GM12878 (cell line): ENCODE data around the gene CCDC88C. TPM values are rescaled to one million over a fixed set of nuclear protein-coding genes. Genes with fewer than 3 reads are reported as not detected.

Experiments used
- ASH2L ChIP-seq: fragments of 300-600, 200-600 bp; sonication (generic); IDR thresholded peaks from 2 replicates; pipeline ENCODE4 v1.6.1; 2017; ENCODE audit warnings: low read depth, mild to moderate bottlenecking, borderline replicate concordance
- ATF3 ChIP-seq: IDR thresholded peaks from 2 replicates; pipeline ENCODE4 v1.6.1; 2011; ENCODE audit warnings: low read depth, mild to moderate bottlenecking, low read length, moderate library complexity, borderline replicate concordance; ENCODE audit errors: extremely low read depth
- BCL11A ChIP-seq: IDR thresholded peaks from 2 replicates; pipeline ENCODE4 v1.6.1; 2011; ENCODE audit warnings: low read depth, low read length
- BCL3 ChIP-seq: IDR thresholded peaks from 2 replicates; pipeline ENCODE4 v1.6.1; 2011; ENCODE audit warnings: borderline replicate concordance, low read depth, mild to moderate bottlenecking, moderate library complexity, low read length; ENCODE audit not compliant: insufficient read depth, poor library complexity, severe bottlenecking
- BMI1 ChIP-seq: fragments of 450-650 bp; IDR thresholded peaks from 2 replicates; pipeline ENCODE4 v1.6.1; 2016; ENCODE audit warnings: mild to moderate bottlenecking, moderate library complexity, borderline replicate concordance
- CBX3 ChIP-seq: fragments of 200-600 bp; sonication (generic); IDR thresholded peaks from 2 replicates; pipeline ENCODE4 v1.6.1; 2016; ENCODE audit warnings: low read depth, borderline replicate concordance
- CHD1 ChIP-seq: IDR thresholded peaks from 2 replicates; pipeline ENCODE4 v1.6.1; 2012; ENCODE audit warnings: low read depth, low read length, improper control_type of control experiment
- CREM ChIP-seq: IDR thresholded peaks from 2 replicates; pipeline ENCODE4 v1.6.1; 2014; ENCODE audit warnings: antibody characterized with exemption, low read depth
- ELK1 ChIP-seq: IDR thresholded peaks from 2 replicates; pipeline ENCODE4 v1.6.1; 2012; ENCODE audit warnings: low read depth, low read length, improper control_type of control experiment
- FOXM1 ChIP-seq: IDR thresholded peaks from 2 replicates; pipeline ENCODE4 v1.6.1; 2012; ENCODE audit warnings: low read depth, mild to moderate bottlenecking, inconsistent platforms, low read length, moderate library complexity
- MTA3 ChIP-seq: IDR thresholded peaks from 2 replicates; pipeline ENCODE4 v1.6.1; 2012; ENCODE audit warnings: low read length, inconsistent platforms, borderline replicate concordance
- NKRF ChIP-seq: fragments of 450-650 bp; conservative IDR thresholded peaks from 2 replicates; pipeline ENCODE4 v1.6.1; 2017; ENCODE audit warnings: mild to moderate bottlenecking, moderate library complexity
- PBX3 ChIP-seq: IDR thresholded peaks from 2 replicates; pipeline ENCODE4 v1.6.1; 2011; ENCODE audit warnings: mild to moderate bottlenecking, low read depth, low read length, moderate library complexity; ENCODE audit not compliant: insufficient replicate concordance
- RB1 ChIP-seq: fragments of 450-650 bp; formaldehyde crosslinking; IDR thresholded peaks from 2 replicates; pipeline ENCODE4 v1.6.1; 2017; ENCODE audit warnings: mild to moderate bottlenecking, borderline replicate concordance
- RELB ChIP-seq: fragments of 450-650 bp; IDR thresholded peaks from 2 replicates; pipeline ENCODE4 v1.6.1; 2017; ENCODE audit warnings: low read depth, mild to moderate bottlenecking, moderate library complexity
- REST ChIP-seq: IDR thresholded peaks from 2 replicates; pipeline ENCODE4 v1.6.1; 2012; ENCODE audit warnings: mild to moderate bottlenecking, low read depth, low read length
- RFX5 ChIP-seq: IDR thresholded peaks from 2 replicates; pipeline ENCODE4 v1.6.1; 2011; ENCODE audit warnings: low read depth, low read length, improper control_type of control experiment
- SUPT20H ChIP-seq: IDR thresholded peaks from 2 replicates; pipeline ENCODE4 v1.6.1; 2011; ENCODE audit warnings: low read depth, mild to moderate bottlenecking, low read length, moderate library complexity, borderline replicate concordance; ENCODE audit not compliant: control insufficient read depth
- ZNF622 ChIP-seq: fragments of 450-650 bp; IDR thresholded peaks from 2 replicates; pipeline ENCODE4 v1.6.1; 2017; ENCODE audit warnings: mild to moderate bottlenecking, inconsistent platforms
- polyA plus RNA-seq, 11 experiments: library from polyadenylated mRNA; depleted of rRNA in 4 of 11; unstranded in 6 of 11; stranded (reverse) in 5 of 11; fragments of >200 nt; fragmentation: Nextera tagmentation in 4 of 11; fragmentation: Illumina TruSeq in 1 of 11; extraction: Ambion mirVana in 4 of 11; extraction: Trizol in 1 of 11; gene quantifications; 1 replicate in 1 of 11; 2 replicates in 10 of 11; pipeline versions ENCODE4 v1.2.1 to v1.2.3, GENCODE V29; 2011 to 2016; ENCODE audit warnings: inconsistent platforms in 2 of 11, missing spikeins in 2 of 11, low read depth in 1 of 11
- total RNA-seq, 4 experiments: library from RNA; depleted of rRNA in 3 of 4; stranded (reverse); fragments of >200 nt in 3 of 4; fragmentation: Illumina TruSeq in 1 of 4; extraction: Trizol in 1 of 4; gene quantifications; 2 replicates each; pipeline versions ENCODE4 v1.2.1 to v1.2.3, GENCODE V29; 2013 to 2021

Gene CCDC88C
- total and polyA plus RNA-seq, 10 of the 15 experiments (the other 5 are each of a cell fraction or from before 2014, with no cell fraction given): 4.0 to 79.6 (median 36.6) TPM

GRCh38 chr14:91417983-91418386 lies 365 bp upstream of the CCDC88C start (continued):
- TF ChIP-seq REST (0 out of 2 replicates have a peak, but pooled peaks have one; percentile 20), ATF3 (0 out of 2 replicates have a peak, but pooled peaks have one; percentile 29), CREM (no peak), RELB (no peak), CHD1 (no peak), ZNF622 (no peak), FOXM1 (no peak), BCL11A (no peak), NKRF (peak; percentile 93), ASH2L (no peak), PBX3 (no peak), SUPT20H (no peak), RFX5 (no peak), BMI1 (no peak), RB1 (peak; percentile 68; the same call in 1 of the 2 replicates), ELK1 (no peak), BCL3 (no peak), CBX3 (no peak), MTA3 (no peak)
